ENCODE data around the gene RAD18.

The RAD18 gene

DNA sequence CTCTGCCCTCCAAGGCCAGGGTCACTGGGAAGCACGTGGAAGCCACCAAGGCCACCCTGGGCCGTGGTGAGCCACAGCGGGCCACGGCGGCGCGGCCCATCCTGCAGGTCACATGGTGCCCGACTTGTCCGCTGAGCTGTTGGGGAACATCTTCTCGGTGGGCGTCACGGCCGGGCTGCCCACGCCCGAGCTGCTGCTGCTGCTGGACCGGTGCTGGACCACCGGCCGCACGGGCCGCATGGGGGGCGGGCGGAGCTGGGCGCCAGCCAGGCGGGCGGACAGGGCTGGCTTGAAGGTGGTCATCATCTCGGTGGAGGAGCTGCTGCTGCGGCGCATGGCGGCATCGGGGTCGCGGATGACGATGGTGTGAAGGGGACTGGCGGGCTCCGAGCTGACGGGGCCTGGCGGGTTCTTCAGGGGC, 22.1 kb upstream of the RAD18 start:
- DNase-seq (ENCODE audit: low read depth), result no peak

- DNase-seq (ENCODE audit: low read depth), result no peak
These were observed 21.3 kb upstream of the RAD18 start for GRCh38 chr3:8984526-8984925.

- no peak for DNase-seq (ENCODE audit: low read depth)
These were observed 20.8 kb upstream of the RAD18 start for GRCh38 chr3:8984081-8984480.

DNA sequence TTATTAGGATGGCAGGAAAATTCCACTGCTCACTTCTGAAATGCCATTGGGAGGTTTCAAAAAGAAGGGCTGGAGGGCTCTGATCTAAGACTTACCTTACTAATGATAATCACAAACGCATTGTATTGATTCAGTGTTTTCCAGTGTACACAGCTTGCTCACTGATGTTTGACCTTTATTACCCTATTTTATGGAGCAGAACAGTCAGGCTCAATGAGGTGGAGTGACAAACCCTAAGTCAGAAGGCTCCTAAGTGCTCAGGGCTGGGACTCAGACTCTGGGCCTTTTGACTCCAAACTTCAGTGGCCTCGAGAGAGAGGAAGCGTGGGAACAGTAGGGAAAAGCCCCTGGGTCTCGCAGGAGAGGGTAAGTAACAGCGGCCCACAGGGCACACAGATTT, 20.3 kb upstream of the RAD18 start:
- DNase-seq (ENCODE audit: low read depth), result no peak

- no peak for DNase-seq (ENCODE audit: low read depth)
These were observed 19.8 kb upstream of the RAD18 start for GRCh38 chr3:8983026-8983425.

- DNase-seq (ENCODE audit: low read depth), result no peak
These were observed 19.2 kb upstream of the RAD18 start for GRCh38 chr3:8982509-8982908.

DNA sequence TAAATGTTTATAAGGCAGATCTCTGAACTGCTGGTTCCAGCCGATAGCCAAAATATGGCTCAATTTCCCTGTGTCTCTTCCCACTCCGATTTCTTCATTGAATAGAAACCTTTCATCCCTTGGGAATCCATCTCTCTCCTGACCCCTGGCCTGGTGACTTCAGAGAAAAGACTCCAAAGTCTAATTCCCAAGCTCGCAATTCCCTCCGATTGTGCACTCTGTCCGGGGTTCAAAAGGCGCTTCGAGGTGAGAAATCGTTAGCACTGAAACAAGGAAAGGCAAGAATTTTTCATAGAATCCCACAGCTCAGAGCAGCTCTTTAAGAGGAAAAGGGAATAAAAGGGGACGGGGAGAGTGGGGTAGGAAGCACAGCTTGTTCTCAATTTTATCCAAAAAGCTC, 18.4 kb upstream of the RAD18 start:
- DNase-seq (ENCODE audit: low read depth), result no peak

DNA sequence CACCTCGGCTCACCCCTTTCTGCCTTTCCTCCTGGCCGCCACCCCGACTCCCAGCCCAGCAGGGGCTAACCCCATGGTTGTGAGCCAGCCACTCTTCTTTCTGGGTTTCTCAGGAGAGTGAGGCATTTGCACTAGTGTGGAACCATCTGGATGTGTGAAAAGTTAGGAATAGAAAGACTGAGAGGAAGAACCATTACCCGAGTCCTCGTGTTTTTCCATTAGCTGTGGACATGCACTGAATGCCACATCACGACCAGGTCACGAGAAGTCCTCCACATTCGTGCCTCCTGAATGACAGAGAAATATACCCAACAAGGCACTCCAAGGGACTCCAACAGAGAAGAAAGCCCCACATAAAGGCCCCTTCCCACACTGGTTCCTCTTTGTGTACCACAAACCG, 18.0 kb upstream of the RAD18 start:
- no peak for DNase-seq (ENCODE audit: low read depth)

GRCh38 chr3:8980756-8981257, 17.5 kb upstream of the RAD18 start:
- no peak for DNase-seq (ENCODE audit: low read depth)

- no peak for DNase-seq (ENCODE audit: low read depth)
These were observed 16.0 kb upstream of the RAD18 start for GRCh38 chr3:8979262-8979661.

GRCh38 chr3:8978551-8978950, 15.3 kb upstream of the RAD18 start:
- no peak for DNase-seq (ENCODE audit: low read depth)

DNA sequence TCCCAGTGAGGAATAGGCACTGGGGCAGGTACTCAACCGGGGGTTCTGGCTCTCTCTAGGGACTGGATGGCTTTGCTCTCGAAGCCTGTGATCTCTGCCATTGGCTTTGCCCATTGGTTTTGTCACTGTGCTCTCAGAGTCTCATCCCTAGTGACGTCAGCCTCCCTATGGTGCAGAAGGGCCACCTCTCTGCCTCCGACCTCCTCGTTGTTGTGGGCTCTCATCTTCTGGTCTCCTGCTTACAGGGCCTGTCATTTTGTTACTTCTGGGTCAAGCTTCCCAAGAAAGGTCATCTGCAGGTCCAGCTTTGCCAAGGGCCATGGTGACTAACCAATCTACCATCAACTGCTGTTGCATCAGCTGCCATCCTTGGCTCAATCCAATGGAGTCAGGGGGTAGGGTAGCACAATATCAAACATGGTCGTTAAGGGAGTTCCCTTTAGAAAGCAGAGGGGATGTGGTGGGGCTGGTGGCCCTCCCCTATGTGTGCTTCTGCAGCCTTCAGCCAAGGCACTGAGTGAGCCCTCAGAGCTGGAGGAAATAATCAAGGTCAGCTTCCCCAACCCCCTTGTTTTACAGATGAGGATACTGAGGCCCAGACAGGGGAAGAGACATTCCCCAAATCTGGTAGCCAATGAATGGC, 13.4 kb upstream of the RAD18 start:
- no peak for DNase-seq (ENCODE audit: low read depth)

DNA sequence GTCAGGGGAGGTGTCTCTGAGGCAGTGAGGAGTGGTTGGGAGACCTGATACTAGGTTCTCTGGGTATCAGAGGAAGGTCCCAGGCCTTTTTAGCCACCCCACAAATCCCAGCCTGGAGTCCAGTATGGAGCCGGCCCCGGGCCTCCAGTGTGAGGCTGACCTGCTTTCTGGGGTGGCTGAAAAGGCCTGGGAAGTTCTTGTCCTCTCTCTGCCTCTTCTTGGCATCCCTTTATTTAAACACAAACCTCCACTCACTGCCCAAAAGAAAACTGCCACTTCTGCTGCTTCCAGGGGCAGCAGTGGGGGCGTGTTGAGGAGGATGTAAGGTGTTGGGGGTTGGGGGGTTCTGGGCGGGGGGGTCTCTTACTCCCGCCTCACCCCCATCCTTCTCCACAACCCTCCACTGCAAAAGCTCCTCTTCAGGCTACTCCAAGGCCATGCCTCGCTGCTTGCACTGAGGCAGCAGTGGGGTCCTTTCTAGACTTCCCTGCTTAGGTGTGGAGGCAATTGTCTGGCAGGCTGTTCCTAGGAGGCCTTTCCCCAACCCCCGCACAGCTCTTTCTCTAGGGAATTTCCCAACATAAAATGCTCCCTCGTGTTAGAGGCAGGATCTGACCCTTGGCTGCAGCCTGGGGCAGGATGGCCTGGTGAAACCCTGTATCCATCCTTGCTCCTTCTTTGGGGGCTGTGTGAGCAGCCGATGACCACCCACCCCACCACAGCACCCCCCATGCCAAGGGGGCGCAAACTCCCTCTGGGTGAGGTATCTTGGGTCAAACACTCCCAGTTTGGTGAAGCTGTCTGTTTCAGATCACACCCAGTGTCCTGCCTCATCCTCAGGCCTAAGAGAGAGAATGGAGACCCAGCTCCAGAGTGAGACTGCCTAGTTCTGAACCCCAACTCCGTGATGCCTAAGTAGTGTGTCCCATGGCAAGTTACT, 12.1 kb upstream of the RAD18 start:
- no peak for DNase-seq (ENCODE audit: low read depth)

DNA sequence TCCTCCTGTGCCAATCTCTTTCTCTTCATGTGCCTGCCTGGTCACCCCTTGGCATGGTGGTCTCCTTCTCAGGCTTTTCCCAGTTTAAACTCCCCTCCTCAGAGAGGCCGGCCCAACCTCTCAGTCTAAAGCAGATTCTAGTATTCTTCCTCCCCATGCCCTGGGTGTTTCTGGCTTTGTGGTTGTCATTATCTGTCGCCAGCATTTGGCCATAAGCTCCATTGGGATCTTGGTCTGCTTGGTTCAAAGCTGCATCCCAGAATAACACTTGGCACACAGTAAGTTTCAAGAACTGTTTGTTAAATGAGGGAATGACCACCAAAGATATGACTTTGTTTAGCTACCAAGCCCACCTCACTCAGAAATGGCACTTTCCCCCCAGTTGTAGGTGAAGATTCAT, 11.2 kb upstream of the RAD18 start:
- DNase-seq (ENCODE audit: low read depth), result no peak

GRCh38 chr3:8972639-8973038, 9.4 kb upstream of the RAD18 start:
- no peak for DNase-seq (ENCODE audit: low read depth)

DNA sequence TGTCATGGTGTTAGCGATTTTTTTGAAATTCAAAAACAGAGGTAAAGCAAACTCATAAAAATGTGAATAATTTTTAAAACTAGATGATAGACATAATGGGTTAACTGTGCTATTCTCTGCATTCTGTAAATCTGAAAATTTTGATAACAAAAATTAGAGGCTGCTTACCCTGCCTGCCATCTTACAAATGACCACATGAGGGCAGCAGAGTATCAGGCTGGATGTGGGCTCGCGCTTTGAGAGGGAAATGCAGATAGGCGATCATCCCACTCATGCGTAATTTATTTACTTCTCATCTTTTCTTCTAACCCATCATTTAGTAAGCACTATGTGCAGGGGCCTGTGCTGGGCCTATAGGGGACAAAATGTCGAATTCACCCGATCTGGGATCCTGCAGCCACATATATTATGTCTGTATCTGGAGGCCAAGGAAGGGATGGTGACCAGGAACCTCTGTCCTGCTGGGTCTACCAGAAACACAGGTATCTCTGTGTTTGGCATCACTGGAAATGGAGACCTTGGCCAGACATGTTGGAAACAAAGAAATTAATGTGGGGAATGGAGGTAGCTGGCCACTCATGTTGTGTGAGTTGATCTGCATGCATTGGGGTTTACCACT, 7.8 kb upstream of the RAD18 start:
- DNase-seq (ENCODE audit: low read depth), result peak; percentile 57

DNA sequence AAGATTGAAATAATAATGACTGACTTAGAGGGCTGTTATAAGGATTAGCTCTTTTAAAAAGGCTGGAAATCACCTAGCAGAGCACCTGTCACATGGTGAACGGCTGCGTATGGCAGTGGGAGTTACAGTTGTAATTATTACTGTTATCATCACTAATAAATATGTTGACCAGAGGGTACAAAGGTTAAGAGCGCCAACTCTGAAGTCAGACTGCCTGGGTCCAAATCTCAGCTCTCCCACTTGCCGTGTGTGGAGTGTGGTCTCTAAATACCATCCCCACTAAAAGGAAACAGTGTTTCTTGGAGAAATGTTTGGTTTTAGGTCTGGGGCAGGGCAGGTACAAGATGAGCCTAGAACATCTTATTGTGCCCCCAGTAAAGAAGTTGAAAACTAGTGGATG, 6.0 kb upstream of the RAD18 start:
- DNase-seq (ENCODE audit: low read depth), result no peak

- DNase-seq (ENCODE audit: low read depth), result no peak
These were observed 5.2 kb upstream of the RAD18 start for GRCh38 chr3:8968375-8968882.

- no peak for DNase-seq (ENCODE audit: low read depth)
These were observed 4.3 kb upstream of the RAD18 start for GRCh38 chr3:8967553-8967952.

DNA sequence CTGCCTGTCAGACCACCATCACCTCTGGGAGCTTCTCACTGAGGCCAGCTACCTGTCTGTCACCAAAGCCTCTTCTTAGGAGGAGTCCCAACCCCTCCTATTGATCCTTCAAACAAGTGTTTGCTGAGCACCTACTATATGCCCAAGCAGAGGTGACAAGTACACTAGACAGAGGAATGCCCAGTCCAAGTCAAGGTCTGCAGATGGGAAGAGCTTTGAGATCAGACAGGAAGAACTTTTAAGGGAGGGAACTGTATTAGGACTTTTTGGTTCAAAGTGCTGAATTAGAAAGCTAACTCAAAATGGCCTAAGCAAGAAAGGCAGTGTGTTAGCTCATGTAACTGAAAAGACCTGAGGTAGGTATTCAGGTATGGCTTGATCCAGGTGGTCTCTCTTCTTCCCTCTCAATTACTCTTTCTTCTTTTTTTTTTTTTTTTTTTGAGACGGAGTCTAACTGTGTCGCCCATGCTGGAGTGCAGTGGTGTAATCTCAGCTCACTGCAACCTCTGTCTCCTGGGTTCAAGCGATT, 3.6 kb upstream of the RAD18 start:
- no peak for DNase-seq (ENCODE audit: low read depth)

- no peak for DNase-seq (ENCODE audit: low read depth)
These were observed 3.0 kb upstream of the RAD18 start for GRCh38 chr3:8966150-8966819.

All from stimulated activated CD4-positive, alpha-beta T cell treated with anti-CD3 and anti-CD28 coated beads, Interleukin-2, amount 100 ng/mL, for 4 hours (primary cell).